Stimulated activated CD4-positive, alpha-beta T cell treated with anti-CD3 and anti-CD28 coated beads, Interleukin-12 subunit alpha, Interleukin-12 subunit beta, amount 100 ng/mL, for 48 hours (primary cell): ENCODE data around the gene UTP15.

ENCODE experiments used
- DNase-seq, 3 donors: peaks; one replicate each; pipeline ENCODE4 v3.0.0-alpha.2; 2020; ENCODE audit warnings: low read depth in 2 of 3, low spot score in 1 of 3

UTP15 gene

GRCh38 chr5:73564675-73565074, 868 bp upstream of the UTP15 start:
- DNase-seq = peak in 1 of 3 donors; percentile 2

- DNase-seq = peak in 1 of 3 donors; percentile 3
Observed at GRCh38 chr5:73565969-73566547, 515 bp downstream of the UTP15 start.

GRCh38 chr5:73582285-73583145, 17.0 kb downstream of the UTP15 start:
- DNase-seq = no peak

GRCh38 chr5:73587923-73588322, 22.4 kb downstream of the UTP15 start:
- DNase-seq = no peak

GRCh38 chr5:73591102-73591695, 25.7 kb downstream of the UTP15 start:
- peak in 2 of 3 donors; percentile 6 to 82 for DNase-seq

GRCh38 chr5:73591698-73592501, 26.4 kb downstream of the UTP15 start:
- DNase-seq = no peak

GRCh38 chr5:73592551-73592950, 27.0 kb downstream of the UTP15 start:
- DNase-seq = no peak

GRCh38 chr5:73596705-73597328, 31.3 kb downstream of the UTP15 start:
- peak in 1 of 3 donors; percentile 18 for DNase-seq

GRCh38 chr5:73599380-73599779, 33.8 kb downstream of the UTP15 start:
- no peak for DNase-seq

GRCh38 chr5:73603998-73604397, 38.5 kb downstream of the UTP15 start:
- no peak for DNase-seq

GRCh38 chr5:73605223-73606087, 39.9 kb downstream of the UTP15 start:
- DNase-seq = no peak

- DNase-seq = no peak
Observed at GRCh38 chr5:73606206-73606753, 40.7 kb downstream of the UTP15 start.

GRCh38 chr5:73607228-73607627, 41.7 kb downstream of the UTP15 start:
- no peak for DNase-seq

GRCh38 chr5:73612799-73613198, 47.3 kb downstream of the UTP15 start:
- no peak for DNase-seq

GRCh38 chr5:73615085-73615484, 49.5 kb downstream of the UTP15 start:
- no peak for DNase-seq

GRCh38 chr5:73615947-73616346, 50.4 kb downstream of the UTP15 start:
- no peak for DNase-seq

GRCh38 chr5:73617510-73618279, 52.2 kb downstream of the UTP15 start:
- DNase-seq = no peak

- DNase-seq = no peak
Observed at GRCh38 chr5:73619606-73620333, 54.2 kb downstream of the UTP15 start.
